WERI-Rb-1 (cell line): ENCODE results near the gene TM4SF5.

Source experiments
- DNase-seq: peaks from one replicate; pipeline ENCODE4 v3.0.0-alpha.2; 2020
- H3K27ac ChIP-seq: fragments of 250-450 bp; sonication (Bioruptor Pico); 2 replicates; pipeline ENCODE4 v1.5.1; 2020; ENCODE audit warnings: mild to moderate bottlenecking, moderate library complexity
- H3K27me3 ChIP-seq: fragments of 250-450 bp; sonication (Bioruptor Pico); 2 replicates; pipeline ENCODE4 v1.5.1; 2021; ENCODE audit warnings: mild to moderate bottlenecking, low read depth, moderate library complexity; ENCODE audit not compliant: insufficient read depth, severe bottlenecking
- H3K36me3 ChIP-seq: fragments of 250-450 bp; sonication (Bioruptor Pico); 2 replicates; pipeline ENCODE4 v1.5.1; 2020; ENCODE audit warnings: mild to moderate bottlenecking, moderate library complexity
- H3K4me3 ChIP-seq: 2 replicates; pipeline ENCODE4 v1.5.1; 2011; ENCODE audit warnings: low read depth, mild to moderate bottlenecking, control low read depth, low read length
- H3K9me3 ChIP-seq: fragments of 250-450 bp; sonication (Bioruptor Pico); 2 replicates; pipeline ENCODE4 v1.5.1; 2021; ENCODE audit warnings: mild to moderate bottlenecking, moderate library complexity; ENCODE audit not compliant: severe bottlenecking
- CTCF ChIP-seq: IDR thresholded peaks from 2 replicates; pipeline ENCODE4 v1.5.1; 2011; ENCODE audit warnings: low read depth, mild to moderate bottlenecking, control low read depth, inconsistent platforms, low read length

Gene TM4SF5

GRCh38 chr17:4751932-4752331 lies 19.8 kb upstream of the TM4SF5 start:
- Histone ChIP-seq H3K27me3 (no peaks in the 10 kb centered on the region), H3K27ac (no peak overlapping the region), H3K36me3 (no peaks in the 10 kb centered on the region), H3K9me3 (no peaks in the 10 kb centered on the region), H3K4me3 (no peak overlapping the region)
- TF ChIP-seq CTCF = no peak
- DNase-seq = no peak

DNA sequence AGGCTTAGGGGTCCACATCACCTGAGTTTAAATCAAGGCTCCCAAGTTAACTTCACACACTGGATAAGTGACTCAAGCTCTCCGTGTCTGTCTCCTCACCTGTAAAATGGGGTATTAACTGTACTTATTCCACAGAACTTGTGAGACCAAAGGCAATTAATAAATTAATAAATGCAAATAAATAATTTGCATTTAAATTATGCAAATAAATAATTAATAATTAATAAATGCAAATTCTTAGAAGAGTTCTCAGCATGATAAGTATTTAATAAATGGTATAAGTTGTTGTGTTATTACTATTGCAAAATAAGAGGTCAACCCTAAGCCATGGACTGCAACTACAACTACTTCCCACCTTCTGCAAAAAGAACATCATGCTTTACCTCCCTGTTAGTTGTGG lies 18.3 kb upstream of the TM4SF5 start:
- Histone ChIP-seq H3K4me3 (no peak overlapping the region), H3K9me3 (no peaks in the 10 kb centered on the region), H3K27me3 (no peaks in the 10 kb centered on the region), H3K36me3 (no peaks in the 10 kb centered on the region), H3K27ac (no peak overlapping the region)
- TF ChIP-seq CTCF = no peak
- no peak for DNase-seq

DNA sequence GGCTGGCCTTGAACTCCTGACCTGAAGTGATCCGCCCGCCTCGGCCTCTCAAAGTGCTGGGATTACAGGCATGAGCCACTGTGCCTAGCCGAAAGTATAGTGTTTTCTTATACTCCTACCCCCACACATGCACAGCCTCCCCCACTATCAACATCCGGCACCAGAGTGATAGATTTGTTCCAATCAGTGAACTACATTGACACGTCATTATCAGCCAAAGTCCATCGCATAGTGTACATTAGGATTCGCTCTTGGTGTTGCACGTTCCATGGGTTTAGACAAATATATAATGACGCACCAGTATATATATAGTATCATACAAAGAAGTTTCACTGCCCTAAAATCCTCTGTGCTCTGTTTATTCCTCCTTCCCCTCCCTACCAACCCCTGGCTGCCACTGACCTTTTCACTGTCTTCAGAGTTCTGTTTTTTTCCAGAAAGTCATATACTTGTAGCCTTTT lies 11.9 kb upstream of the TM4SF5 start:
- Histone ChIP-seq H3K36me3 (no peaks in the 10 kb centered on the region), H3K27ac (no peak overlapping the region), H3K9me3 (no peaks in the 10 kb centered on the region), H3K27me3 (no peaks in the 10 kb centered on the region), H3K4me3 (no peak overlapping the region)
- TF ChIP-seq CTCF = no peak
- DNase-seq = no peak

DNA sequence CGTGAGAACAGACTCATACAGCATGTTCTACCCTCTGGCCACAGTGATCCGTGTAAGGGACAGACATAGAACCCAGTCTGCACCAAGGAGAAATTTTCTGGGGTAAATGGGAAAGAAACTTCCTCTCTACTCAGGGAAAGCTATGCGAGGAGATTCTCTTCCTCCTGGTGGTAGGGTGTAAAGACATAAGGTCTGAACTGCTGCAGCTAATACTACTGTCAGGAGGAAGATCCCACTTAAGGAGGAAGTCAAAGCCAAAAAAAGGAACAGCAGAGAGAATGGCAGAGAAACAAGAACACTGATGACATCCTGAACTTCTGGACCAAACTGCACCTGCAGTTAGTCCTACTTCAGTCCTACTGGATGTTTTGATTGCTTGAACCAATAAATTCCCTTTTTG lies 7.1 kb upstream of the TM4SF5 start:
- H3K27me3 ChIP-seq = no peaks in the 10 kb centered on the region
- TF ChIP-seq CTCF = no peak
- H3K9me3 ChIP-seq = no peaks in the 10 kb centered on the region
- no peak overlapping the region for H3K27ac ChIP-seq
- H3K36me3 ChIP-seq = no peaks in the 10 kb centered on the region
- H3K4me3 ChIP-seq = no peak overlapping the region
- no peak for DNase-seq

DNA sequence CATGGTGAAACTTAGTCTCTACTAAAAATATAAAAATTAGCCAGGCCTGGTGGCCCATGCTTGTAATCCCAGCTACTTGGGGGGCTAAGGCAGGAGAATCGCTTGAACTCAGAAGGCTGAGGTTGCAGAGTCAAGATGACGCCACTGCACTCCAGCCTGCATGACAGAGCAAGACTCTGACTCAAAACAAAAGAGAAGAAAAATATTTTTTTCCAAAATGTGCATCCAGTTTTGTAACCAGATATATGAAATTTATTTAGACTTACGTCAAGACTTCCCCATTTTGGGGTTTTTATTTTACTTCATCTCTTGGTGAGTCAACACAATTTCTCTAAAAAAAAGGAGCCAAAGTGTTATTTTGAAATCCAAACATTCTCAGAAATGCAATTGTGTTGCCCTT lies 5.5 kb upstream of the TM4SF5 start:
- H3K27me3 ChIP-seq = no peaks in the 10 kb centered on the region
- DNase-seq = no peak

More for the DNA sequence above, 5.5 kb upstream of the TM4SF5 start:
- Histone ChIP-seq H3K36me3 (no peaks in the 10 kb centered on the region), H3K27ac (no peak overlapping the region), H3K9me3 (no peaks in the 10 kb centered on the region), H3K4me3 (no peak overlapping the region)
- TF ChIP-seq CTCF = no peak
